ENCODE measurements around the gene SV2A. TPM values are rescaled to one million over a fixed set of nuclear protein-coding genes. Genes with fewer than 3 reads are reported as not detected.

SV2A gene
- total RNA-seq, 1 experiment from 2014 or later = 47.1 TPM

DNA sequence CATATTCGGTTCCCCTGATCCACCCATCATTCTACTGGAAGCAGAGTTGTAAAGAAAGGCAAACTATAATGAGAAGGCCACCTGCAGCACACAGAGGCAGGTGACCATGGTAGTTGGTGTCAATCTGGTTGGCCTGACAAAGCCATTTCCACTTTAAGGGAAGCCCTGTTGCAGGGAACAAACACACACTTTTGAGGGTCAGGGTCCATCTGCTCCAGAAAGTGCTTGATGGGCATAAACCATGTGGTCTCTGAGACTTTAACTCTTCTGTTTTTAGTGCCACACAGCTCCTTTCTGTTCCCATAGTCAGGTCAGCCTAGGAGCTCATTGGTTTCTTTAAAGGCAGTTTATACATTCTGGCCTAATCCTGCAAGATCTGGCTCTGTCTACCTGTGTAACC is 35.8 kb downstream of the SV2A start:
- ATAC-seq (no peak), DNase-seq (ENCODE audit: low spot score) (no peak)
- TF ChIP-seq, protein P1, sequence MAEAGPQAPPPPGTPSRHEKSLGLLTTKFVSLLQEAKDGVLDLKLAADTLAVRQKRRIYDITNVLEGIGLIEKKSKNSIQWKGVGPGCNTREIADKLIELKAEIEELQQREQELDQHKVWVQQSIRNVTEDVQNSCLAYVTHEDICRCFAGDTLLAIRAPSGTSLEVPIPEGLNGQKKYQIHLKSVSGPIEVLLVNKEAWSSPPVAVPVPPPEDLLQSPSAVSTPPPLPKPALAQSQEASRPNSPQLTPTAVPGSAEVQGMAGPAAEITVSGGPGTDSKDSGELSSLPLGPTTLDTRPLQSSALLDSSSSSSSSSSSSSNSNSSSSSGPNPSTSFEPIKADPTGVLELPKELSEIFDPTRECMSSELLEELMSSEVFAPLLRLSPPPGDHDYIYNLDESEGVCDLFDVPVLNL (CRISPR knock-in tag; IDR thresholded peaks at IDR 0.05; ENCODE audit: borderline replicate concordance, low read depth) = no peak
- no peak for TF ChIP-seq ZNF263 (CRISPR knock-in tag; IDR thresholded peaks at IDR 0.05; ENCODE audit: low read depth)
- TF ChIP-seq, protein P2, sequence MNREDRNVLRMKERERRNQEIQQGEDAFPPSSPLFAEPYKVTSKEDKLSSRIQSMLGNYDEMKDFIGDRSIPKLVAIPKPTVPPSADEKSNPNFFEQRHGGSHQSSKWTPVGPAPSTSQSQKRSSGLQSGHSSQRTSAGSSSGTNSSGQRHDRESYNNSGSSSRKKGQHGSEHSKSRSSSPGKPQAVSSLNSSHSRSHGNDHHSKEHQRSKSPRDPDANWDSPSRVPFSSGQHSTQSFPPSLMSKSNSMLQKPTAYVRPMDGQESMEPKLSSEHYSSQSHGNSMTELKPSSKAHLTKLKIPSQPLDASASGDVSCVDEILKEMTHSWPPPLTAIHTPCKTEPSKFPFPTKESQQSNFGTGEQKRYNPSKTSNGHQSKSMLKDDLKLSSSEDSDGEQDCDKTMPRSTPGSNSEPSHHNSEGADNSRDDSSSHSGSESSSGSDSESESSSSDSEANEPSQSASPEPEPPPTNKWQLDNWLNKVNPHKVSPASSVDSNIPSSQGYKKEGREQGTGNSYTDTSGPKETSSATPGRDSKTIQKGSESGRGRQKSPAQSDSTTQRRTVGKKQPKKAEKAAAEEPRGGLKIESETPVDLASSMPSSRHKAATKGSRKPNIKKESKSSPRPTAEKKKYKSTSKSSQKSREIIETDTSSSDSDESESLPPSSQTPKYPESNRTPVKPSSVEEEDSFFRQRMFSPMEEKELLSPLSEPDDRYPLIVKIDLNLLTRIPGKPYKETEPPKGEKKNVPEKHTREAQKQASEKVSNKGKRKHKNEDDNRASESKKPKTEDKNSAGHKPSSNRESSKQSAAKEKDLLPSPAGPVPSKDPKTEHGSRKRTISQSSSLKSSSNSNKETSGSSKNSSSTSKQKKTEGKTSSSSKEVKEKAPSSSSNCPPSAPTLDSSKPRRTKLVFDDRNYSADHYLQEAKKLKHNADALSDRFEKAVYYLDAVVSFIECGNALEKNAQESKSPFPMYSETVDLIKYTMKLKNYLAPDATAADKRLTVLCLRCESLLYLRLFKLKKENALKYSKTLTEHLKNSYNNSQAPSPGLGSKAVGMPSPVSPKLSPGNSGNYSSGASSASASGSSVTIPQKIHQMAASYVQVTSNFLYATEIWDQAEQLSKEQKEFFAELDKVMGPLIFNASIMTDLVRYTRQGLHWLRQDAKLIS (CRISPR knock-in tag; IDR thresholded peaks at IDR 0.05; ENCODE audit: borderline replicate concordance) = no peak
- TF ChIP-seq, protein P3, sequence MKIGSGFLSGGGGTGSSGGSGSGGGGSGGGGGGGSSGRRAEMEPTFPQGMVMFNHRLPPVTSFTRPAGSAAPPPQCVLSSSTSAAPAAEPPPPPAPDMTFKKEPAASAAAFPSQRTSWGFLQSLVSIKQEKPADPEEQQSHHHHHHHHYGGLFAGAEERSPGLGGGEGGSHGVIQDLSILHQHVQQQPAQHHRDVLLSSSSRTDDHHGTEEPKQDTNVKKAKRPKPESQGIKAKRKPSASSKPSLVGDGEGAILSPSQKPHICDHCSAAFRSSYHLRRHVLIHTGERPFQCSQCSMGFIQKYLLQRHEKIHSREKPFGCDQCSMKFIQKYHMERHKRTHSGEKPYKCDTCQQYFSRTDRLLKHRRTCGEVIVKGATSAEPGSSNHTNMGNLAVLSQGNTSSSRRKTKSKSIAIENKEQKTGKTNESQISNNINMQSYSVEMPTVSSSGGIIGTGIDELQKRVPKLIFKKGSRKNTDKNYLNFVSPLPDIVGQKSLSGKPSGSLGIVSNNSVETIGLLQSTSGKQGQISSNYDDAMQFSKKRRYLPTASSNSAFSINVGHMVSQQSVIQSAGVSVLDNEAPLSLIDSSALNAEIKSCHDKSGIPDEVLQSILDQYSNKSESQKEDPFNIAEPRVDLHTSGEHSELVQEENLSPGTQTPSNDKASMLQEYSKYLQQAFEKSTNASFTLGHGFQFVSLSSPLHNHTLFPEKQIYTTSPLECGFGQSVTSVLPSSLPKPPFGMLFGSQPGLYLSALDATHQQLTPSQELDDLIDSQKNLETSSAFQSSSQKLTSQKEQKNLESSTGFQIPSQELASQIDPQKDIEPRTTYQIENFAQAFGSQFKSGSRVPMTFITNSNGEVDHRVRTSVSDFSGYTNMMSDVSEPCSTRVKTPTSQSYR (CRISPR knock-in tag; IDR thresholded peaks at IDR 0.05) = no peak
- TF ChIP-seq, protein P4, sequence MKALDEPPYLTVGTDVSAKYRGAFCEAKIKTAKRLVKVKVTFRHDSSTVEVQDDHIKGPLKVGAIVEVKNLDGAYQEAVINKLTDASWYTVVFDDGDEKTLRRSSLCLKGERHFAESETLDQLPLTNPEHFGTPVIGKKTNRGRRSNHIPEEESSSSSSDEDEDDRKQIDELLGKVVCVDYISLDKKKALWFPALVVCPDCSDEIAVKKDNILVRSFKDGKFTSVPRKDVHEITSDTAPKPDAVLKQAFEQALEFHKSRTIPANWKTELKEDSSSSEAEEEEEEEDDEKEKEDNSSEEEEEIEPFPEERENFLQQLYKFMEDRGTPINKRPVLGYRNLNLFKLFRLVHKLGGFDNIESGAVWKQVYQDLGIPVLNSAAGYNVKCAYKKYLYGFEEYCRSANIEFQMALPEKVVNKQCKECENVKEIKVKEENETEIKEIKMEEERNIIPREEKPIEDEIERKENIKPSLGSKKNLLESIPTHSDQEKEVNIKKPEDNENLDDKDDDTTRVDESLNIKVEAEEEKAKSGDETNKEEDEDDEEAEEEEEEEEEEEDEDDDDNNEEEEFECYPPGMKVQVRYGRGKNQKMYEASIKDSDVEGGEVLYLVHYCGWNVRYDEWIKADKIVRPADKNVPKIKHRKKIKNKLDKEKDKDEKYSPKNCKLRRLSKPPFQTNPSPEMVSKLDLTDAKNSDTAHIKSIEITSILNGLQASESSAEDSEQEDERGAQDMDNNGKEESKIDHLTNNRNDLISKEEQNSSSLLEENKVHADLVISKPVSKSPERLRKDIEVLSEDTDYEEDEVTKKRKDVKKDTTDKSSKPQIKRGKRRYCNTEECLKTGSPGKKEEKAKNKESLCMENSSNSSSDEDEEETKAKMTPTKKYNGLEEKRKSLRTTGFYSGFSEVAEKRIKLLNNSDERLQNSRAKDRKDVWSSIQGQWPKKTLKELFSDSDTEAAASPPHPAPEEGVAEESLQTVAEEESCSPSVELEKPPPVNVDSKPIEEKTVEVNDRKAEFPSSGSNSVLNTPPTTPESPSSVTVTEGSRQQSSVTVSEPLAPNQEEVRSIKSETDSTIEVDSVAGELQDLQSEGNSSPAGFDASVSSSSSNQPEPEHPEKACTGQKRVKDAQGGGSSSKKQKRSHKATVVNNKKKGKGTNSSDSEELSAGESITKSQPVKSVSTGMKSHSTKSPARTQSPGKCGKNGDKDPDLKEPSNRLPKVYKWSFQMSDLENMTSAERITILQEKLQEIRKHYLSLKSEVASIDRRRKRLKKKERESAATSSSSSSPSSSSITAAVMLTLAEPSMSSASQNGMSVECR (CRISPR knock-in tag; IDR thresholded peaks at IDR 0.05; ENCODE audit: borderline replicate concordance) = no peak
- TF ChIP-seq, protein P5, sequence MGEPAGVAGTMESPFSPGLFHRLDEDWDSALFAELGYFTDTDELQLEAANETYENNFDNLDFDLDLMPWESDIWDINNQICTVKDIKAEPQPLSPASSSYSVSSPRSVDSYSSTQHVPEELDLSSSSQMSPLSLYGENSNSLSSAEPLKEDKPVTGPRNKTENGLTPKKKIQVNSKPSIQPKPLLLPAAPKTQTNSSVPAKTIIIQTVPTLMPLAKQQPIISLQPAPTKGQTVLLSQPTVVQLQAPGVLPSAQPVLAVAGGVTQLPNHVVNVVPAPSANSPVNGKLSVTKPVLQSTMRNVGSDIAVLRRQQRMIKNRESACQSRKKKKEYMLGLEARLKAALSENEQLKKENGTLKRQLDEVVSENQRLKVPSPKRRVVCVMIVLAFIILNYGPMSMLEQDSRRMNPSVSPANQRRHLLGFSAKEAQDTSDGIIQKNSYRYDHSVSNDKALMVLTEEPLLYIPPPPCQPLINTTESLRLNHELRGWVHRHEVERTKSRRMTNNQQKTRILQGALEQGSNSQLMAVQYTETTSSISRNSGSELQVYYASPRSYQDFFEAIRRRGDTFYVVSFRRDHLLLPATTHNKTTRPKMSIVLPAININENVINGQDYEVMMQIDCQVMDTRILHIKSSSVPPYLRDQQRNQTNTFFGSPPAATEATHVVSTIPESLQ (CRISPR knock-in tag; IDR thresholded peaks at IDR 0.05) = no peak
- no peak for TF ChIP-seq CBFB (CRISPR knock-in tag; IDR thresholded peaks at IDR 0.05; ENCODE audit: low read depth)
- TF ChIP-seq, protein P6, sequence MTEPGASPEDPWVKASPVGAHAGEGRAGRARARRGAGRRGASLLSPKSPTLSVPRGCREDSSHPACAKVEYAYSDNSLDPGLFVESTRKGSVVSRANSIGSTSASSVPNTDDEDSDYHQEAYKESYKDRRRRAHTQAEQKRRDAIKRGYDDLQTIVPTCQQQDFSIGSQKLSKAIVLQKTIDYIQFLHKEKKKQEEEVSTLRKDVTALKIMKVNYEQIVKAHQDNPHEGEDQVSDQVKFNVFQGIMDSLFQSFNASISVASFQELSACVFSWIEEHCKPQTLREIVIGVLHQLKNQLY (CRISPR knock-in tag; IDR thresholded peaks at IDR 0.05) = no peak
- TF ChIP-seq GABPB1 (CRISPR knock-in tag; IDR thresholded peaks at IDR 0.05) = no peak
- no peak for TF ChIP-seq NFYB (CRISPR knock-in tag; conservative IDR thresholded peaks at IDR 0.05; ENCODE audit: low read depth)
- no peak for TF ChIP-seq ZNF121 (CRISPR knock-in tag; IDR thresholded peaks at IDR 0.05)
- TF ChIP-seq NFE2L1 (CRISPR knock-in tag; IDR thresholded peaks at IDR 0.05) = no peak
- no peak for TF ChIP-seq NR3C1 (CRISPR knock-in tag; conservative IDR thresholded peaks at IDR 0.05; ENCODE audit: low read depth)
- no peak for TF ChIP-seq SOX15 (CRISPR knock-in tag; IDR thresholded peaks at IDR 0.05)
- Mint-ChIP-seq H3K36me3 (no peaks in the 10 kb centered on the region), H3K4me3 (no peak overlapping the region), H3K4me1 (no peaks in the 10 kb centered on the region), H3K27ac (no peak overlapping the region), H3K9me3 (no peaks in the 10 kb centered on the region), H3K27me3 (ENCODE audit: low read depth) (no peaks in the 10 kb centered on the region)
- ChIA-PET CTCF (no interaction called here), POLR2A (no interaction called here)
